Measurements from ENCODE around the gene FUBP1. TPM values are rescaled to one million over a fixed set of nuclear protein-coding genes. Genes with fewer than 3 reads are reported as not detected.
"Not testable (repeated sequence)": the region's sequence is repeated elsewhere in the genome, so short reads cannot be mapped to it uniquely, and the experiment has no call there.

Gene FUBP1
- total and polyA plus RNA-seq, 8 donors, result 21.7 to 81.5 (median 47.6) TPM

- no peak for FAIRE-seq
- H3K9me3 ChIP-seq, result no peaks in the 10 kb centered on the region
- peak overlapping the region in 1 of 4 donors; percentile 2 for H3K27ac ChIP-seq
- H3K4me1 ChIP-seq, result no peaks in the 10 kb centered on the region
- no peak for ATAC-seq
- TF ChIP-seq, protein P1, sequence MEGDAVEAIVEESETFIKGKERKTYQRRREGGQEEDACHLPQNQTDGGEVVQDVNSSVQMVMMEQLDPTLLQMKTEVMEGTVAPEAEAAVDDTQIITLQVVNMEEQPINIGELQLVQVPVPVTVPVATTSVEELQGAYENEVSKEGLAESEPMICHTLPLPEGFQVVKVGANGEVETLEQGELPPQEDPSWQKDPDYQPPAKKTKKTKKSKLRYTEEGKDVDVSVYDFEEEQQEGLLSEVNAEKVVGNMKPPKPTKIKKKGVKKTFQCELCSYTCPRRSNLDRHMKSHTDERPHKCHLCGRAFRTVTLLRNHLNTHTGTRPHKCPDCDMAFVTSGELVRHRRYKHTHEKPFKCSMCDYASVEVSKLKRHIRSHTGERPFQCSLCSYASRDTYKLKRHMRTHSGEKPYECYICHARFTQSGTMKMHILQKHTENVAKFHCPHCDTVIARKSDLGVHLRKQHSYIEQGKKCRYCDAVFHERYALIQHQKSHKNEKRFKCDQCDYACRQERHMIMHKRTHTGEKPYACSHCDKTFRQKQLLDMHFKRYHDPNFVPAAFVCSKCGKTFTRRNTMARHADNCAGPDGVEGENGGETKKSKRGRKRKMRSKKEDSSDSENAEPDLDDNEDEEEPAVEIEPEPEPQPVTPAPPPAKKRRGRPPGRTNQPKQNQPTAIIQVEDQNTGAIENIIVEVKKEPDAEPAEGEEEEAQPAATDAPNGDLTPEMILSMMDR (IDR thresholded peaks at IDR 0.05), result no peak
- DNase-seq, result no peak
- H3K27me3 ChIP-seq, result no peaks in the 10 kb centered on the region
- intact Hi-C loops (cut with DNase I), result no loop called here
- no peaks in the 10 kb centered on the region for H3K36me3 ChIP-seq
- WGBS, 2 donors, result 73 to 76% methylated on average over 13 of the region's 13 CpGs
- no peak overlapping the region for H3K4me3 ChIP-seq
These were observed 52.1 kb downstream of the FUBP1 start for GRCh38 chr1:77926561-77927357.

DNA sequence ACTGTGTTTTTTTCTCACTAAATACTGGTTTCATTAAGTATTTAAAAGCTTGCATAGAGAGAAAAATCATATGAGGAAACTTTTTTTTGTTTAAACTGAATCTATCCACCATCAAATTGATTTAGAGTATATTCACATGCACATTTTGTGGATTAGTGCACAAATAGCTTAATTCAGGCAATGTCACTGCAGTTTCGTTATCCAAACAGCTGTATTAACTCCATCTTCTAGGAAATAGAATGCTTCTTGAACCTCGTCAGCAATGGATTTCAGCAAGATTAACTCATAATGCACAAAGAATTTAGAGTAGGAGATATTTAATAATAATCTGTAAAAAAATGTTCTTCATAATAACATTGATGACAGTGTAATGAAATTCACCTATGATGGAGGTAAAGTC is 52.9 kb downstream of the FUBP1 start:
- 80 to 88% methylated on average over 2 of the region's 2 CpGs for WGBS, 2 donors
- no peaks in the 10 kb centered on the region for H3K36me3 ChIP-seq
- no peaks in the 10 kb centered on the region for H3K4me1 ChIP-seq
- H3K4me3 ChIP-seq, result no peak overlapping the region
- no peaks in the 10 kb centered on the region for H3K27me3 ChIP-seq
- ATAC-seq (no peak), FAIRE-seq (no peak), DNase-seq (no peak)
- H3K27ac ChIP-seq, result peak overlapping the region in 1 of 4 donors; percentile 2
- intact Hi-C loops (cut with DNase I), result no loop called here
- TF ChIP-seq, protein P1 (IDR thresholded peaks at IDR 0.05), result no peak
- no peaks in the 10 kb centered on the region for H3K9me3 ChIP-seq

DNA sequence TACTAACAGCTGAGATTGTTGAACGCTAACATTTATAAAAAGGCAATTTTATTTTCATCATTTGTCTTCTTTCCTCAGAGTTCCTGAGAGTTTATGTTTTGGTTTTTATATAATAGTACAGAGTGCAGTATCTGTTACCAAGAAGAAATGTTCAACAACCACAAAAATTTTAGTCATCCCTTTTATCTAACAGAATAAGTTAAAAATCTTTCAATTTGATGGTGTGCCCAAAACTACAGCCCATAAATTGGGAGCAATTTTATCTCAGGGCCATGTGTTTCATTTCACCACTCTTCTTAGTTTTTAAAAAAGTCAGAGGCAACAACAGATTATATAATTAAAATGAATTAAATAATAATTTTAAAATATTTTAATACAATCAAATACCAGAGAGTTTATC is 53.4 kb downstream of the FUBP1 start:
- no peaks in the 10 kb centered on the region for H3K36me3 ChIP-seq
- H3K27ac ChIP-seq, result no peak overlapping the region
- 84 to 92% methylated on average over 1 of the region's 1 CpG for WGBS, 2 donors
- no peak overlapping the region for H3K4me3 ChIP-seq
- DNase-seq (no peak), ATAC-seq (no peak), FAIRE-seq (no peak)
- no peaks in the 10 kb centered on the region for H3K27me3 ChIP-seq
- H3K4me1 ChIP-seq, result no peaks in the 10 kb centered on the region
- intact Hi-C loops (cut with DNase I), result no loop called here
- H3K9me3 ChIP-seq, result no peaks in the 10 kb centered on the region
- TF ChIP-seq, protein P1 (IDR thresholded peaks at IDR 0.05), result no peak

- H3K36me3 ChIP-seq; H3K9me3 ChIP-seq; H3K4me3 ChIP-seq; intact Hi-C loops (cut with DNase I); DNase-seq; FAIRE-seq; H3K27me3 ChIP-seq; H3K4me1 ChIP-seq; H3K27ac ChIP-seq; ATAC-seq: not testable (repeated sequence)
- 94 to 96% methylated on average over 5 of the region's 5 CpGs for WGBS, 2 donors
These were observed 60.0 kb downstream of the FUBP1 start for GRCh38 chr1:77918918-77919317.

- TF ChIP-seq, protein P1 (IDR thresholded peaks at IDR 0.05), result no peak
- H3K27ac ChIP-seq, result no peak overlapping the region
- peaks cover 0 to 4% (median 0%) of the 10 kb centered on the region in 3 donors for H3K4me1 ChIP-seq
- no peaks in the 10 kb centered on the region for H3K36me3 ChIP-seq
- WGBS, 2 donors, result 92 to 95% methylated on average over 4 of the region's 4 CpGs
- FAIRE-seq, result no peak
- intact Hi-C loops (cut with DNase I), result no loop called here
- ATAC-seq, result no peak
- no peak overlapping the region for H3K4me3 ChIP-seq
- H3K27me3 ChIP-seq, result no peaks in the 10 kb centered on the region
- DNase-seq, result no peak
- no peaks in the 10 kb centered on the region for H3K9me3 ChIP-seq
These were observed 68.8 kb downstream of the FUBP1 start for GRCh38 chr1:77910116-77910515.
